Endothelial cell of umbilical vein (primary cell): ENCODE data around the gene BIRC2. TPM values are rescaled to one million over a fixed set of nuclear protein-coding genes. Genes with fewer than 3 reads are reported as not detected.

ENCODE experiments used
- BruUV-seq: library from RNA; stranded (reverse); fragments of 400-500 nt; replicated peaks from 2 replicates; lab custom pipeline; 2021; lab: Mats Ljungman, UMichigan
- CTCF ChIA-PET: fragments of 300-600, 350-600 bp; sonication (Branson Sonifier 250); formaldehyde crosslinking; loops from one replicate; lab custom pipeline; 2021; ENCODE audit warnings: antibody characterized with exemption, inconsistent platforms; lab: Charles Lee
- POLR2A ChIA-PET: fragments of 300-600, 350-600 bp; sonication (Branson Sonifier 250); formaldehyde crosslinking; loops from one replicate; lab custom pipeline; 2021; ENCODE audit warnings: antibody characterized with exemption, inconsistent platforms; lab: Charles Lee
- DNase-seq: peaks from one replicate; pipeline ENCODE4 v3.0.0-alpha.2; 2011; ENCODE audit warnings: low read depth, low spot score
- FAIRE-seq: peaks from 2 replicates; lab custom pipeline; 2011; peaks lifted over from hg19 to GRCh38; lab: Jason Lieb, UNC
- H2AFZ ChIP-seq: 2 replicates; pipeline ENCODE4 v1.6.0; 2012; ENCODE audit warnings: low read depth, low read length, control low read depth, inconsistent platforms
- H3K27ac ChIP-seq: 2 replicates; pipeline ENCODE4 v1.5.1; 2011; ENCODE audit warnings: low read depth, mild to moderate bottlenecking, control low read depth, low read length, moderate library complexity; ENCODE audit not compliant: insufficient read depth
- H3K27me3 ChIP-seq, 2 experiments: 2 replicates each; pipeline versions ENCODE4 v1.6.0 to v1.6.1; 2011; ENCODE audit warnings: low read length in 2 of 2, mixed read lengths in 1 of 2; ENCODE audit not compliant: control insufficient read depth in 2 of 2, insufficient read depth in 2 of 2
- H3K36me3 ChIP-seq, 2 experiments: 2 replicates in 1 of 2; 3 replicates in 1 of 2; pipeline ENCODE4 v1.5.1; 2011; ENCODE audit warnings: low read length in 2 of 2, mild to moderate bottlenecking in 1 of 2, moderate library complexity in 1 of 2; ENCODE audit not compliant: control insufficient read depth in 2 of 2, insufficient read depth in 2 of 2; ENCODE audit errors: extremely low read depth in 1 of 2
- H3K4me1 ChIP-seq: 3 replicates; pipeline ENCODE4 v1.5.1; 2011; ENCODE audit warnings: mild to moderate bottlenecking, low read length; ENCODE audit not compliant: control insufficient read depth, insufficient read depth; ENCODE audit errors: extremely low read depth
- H3K4me2 ChIP-seq: 2 replicates; pipeline ENCODE4 v1.6.1; 2011; ENCODE audit warnings: low read length, control low read depth, mixed read lengths; ENCODE audit not compliant: insufficient read depth
- H3K4me3 ChIP-seq, 3 experiments: fragments of 200-600 bp in 1 of 3; sonication (generic), shearing (Covaris generic) in 1 of 3; replicated peaks in 1 of 3; 2 replicates each; pipeline ENCODE4 v1.5.1; 2011 to 2016; ENCODE audit warnings: control low read depth in 3 of 3, low read length in 3 of 3, mild to moderate bottlenecking in 2 of 3, inconsistent platforms in 1 of 3, low read depth in 1 of 3, moderate library complexity in 1 of 3; ENCODE audit not compliant: insufficient read depth in 1 of 3
- H3K79me2 ChIP-seq: 2 replicates; pipeline ENCODE4 v1.6.0; 2012; ENCODE audit warnings: low read length, inconsistent platforms; ENCODE audit not compliant: control insufficient read depth, insufficient read depth
- H3K9ac ChIP-seq: replicated peaks from 2 replicates; pipeline ENCODE3; 2011; ENCODE audit warnings: low read length, control low read depth; ENCODE audit not compliant: insufficient read depth; ENCODE audit errors: extremely low read depth
- H3K9me1 ChIP-seq: replicated peaks from 3 replicates; pipeline ENCODE4 v1.6.0; 2011; ENCODE audit warnings: mild to moderate bottlenecking, low read length; ENCODE audit not compliant: control insufficient read depth, insufficient read depth; ENCODE audit errors: extremely low read depth
- H3K9me3 ChIP-seq: replicated peaks from 2 replicates; pipeline ENCODE4 v1.5.1; 2012; ENCODE audit warnings: low read length, inconsistent platforms; ENCODE audit not compliant: control insufficient read depth, insufficient read depth
- H4K20me1 ChIP-seq: replicated peaks from 2 replicates; pipeline ENCODE3; 2011; ENCODE audit warnings: mild to moderate bottlenecking, low read length; ENCODE audit not compliant: control insufficient read depth, insufficient read depth; ENCODE audit errors: extremely low read depth
- EZH2 ChIP-seq: IDR thresholded peaks from 2 replicates; pipeline ENCODE4 v1.6.1; 2012; ENCODE audit warnings: borderline replicate concordance, low read depth, mild to moderate bottlenecking, moderate library complexity, low read length, inconsistent platforms; ENCODE audit not compliant: severe bottlenecking
- FOS ChIP-seq: IDR thresholded peaks from 2 replicates; pipeline ENCODE4 v1.6.1; 2011; ENCODE audit warnings: mild to moderate bottlenecking, low read length, moderate library complexity, borderline replicate concordance; ENCODE audit not compliant: insufficient read depth
- GATA2 ChIP-seq: IDR thresholded peaks from 2 replicates; pipeline ENCODE4 v1.7.0; 2011; ENCODE audit warnings: low read depth, mild to moderate bottlenecking, moderate library complexity, mixed read lengths, low read length; ENCODE audit not compliant: insufficient read length, insufficient read depth
- JUN ChIP-seq: IDR thresholded peaks from 2 replicates; pipeline ENCODE4 v1.6.1; 2011; ENCODE audit warnings: borderline replicate concordance, low read depth; ENCODE audit not compliant: insufficient read length, insufficient read depth
- MYC ChIP-seq: IDR thresholded peaks from one replicate; pipeline ENCODE4 v1.6.1; 2011; ENCODE audit warnings: mild to moderate bottlenecking, low read depth, low read length
- POLR2A ChIP-seq: IDR thresholded peaks from 2 replicates; pipeline ENCODE4 v1.6.1; 2012; ENCODE audit warnings: low read depth, mild to moderate bottlenecking, control low read depth, low read length
- POLR2AphosphoS5 ChIP-seq: IDR thresholded peaks from 2 replicates; pipeline ENCODE4 v1.6.1; 2012; ENCODE audit warnings: low read depth, mild to moderate bottlenecking, control low read depth, low read length, moderate library complexity; ENCODE audit not compliant: insufficient read depth
- dilution Hi-C: fragments of 300-500 bp; cut with MboI; formaldehyde crosslinking; loops from one replicate; pipeline ENCODE4 v1.15.0; 2019; ENCODE audit warnings: low sequenced_read_pairs; ENCODE audit not compliant: extremely low pct_ligation_motif_present
- intact Hi-C: fragments of 100-400 bp; cut with micrococcal nuclease; formaldehyde crosslinking; loops from one replicate; pipeline ENCODE4 v1.10.0; 2022
- polyA plus RNA-seq, 4 experiments: library from polyadenylated mRNA; depleted of rRNA in 3 of 4; stranded (reverse) in 3 of 4; unstranded in 1 of 4; fragments of >200 nt; gene quantifications; 2 replicates each; pipeline versions ENCODE4 v1.2.1 to v1.2.3, GENCODE V29; 2011 to 2012; ENCODE audit warnings: missing spikeins in 1 of 4
- total RNA-seq: library from RNA; stranded (reverse); gene quantifications from 2 replicates; pipeline ENCODE4 v1.2.3, GENCODE V29; 2021
- TF ChIP-seq, protein P1 (sequence below): IDR thresholded peaks from 2 replicates; pipeline ENCODE4 v1.6.1; 2011; ENCODE audit not compliant: insufficient read depth, insufficient read length
- TF ChIP-seq, protein P2 (sequence below), 2 donors: IDR thresholded peaks; 1 replicate in 1 of 2; 2 replicates in 1 of 2; pipeline ENCODE4 v1.5.1; 2011; ENCODE audit warnings: low read length in 2 of 2, mild to moderate bottlenecking in 2 of 2, moderate library complexity in 2 of 2, control low read depth in 1 of 2, inconsistent platforms in 1 of 2, low read depth in 1 of 2; ENCODE audit not compliant: insufficient read depth in 1 of 2; ENCODE audit errors: extremely low read depth in 1 of 2

BIRC2 gene
- total and polyA plus RNA-seq, 2 donors (not counting 3 experiments of a cell fraction or from before 2014, with no cell fraction given): 42.8 to 47.3 TPM

DNA sequence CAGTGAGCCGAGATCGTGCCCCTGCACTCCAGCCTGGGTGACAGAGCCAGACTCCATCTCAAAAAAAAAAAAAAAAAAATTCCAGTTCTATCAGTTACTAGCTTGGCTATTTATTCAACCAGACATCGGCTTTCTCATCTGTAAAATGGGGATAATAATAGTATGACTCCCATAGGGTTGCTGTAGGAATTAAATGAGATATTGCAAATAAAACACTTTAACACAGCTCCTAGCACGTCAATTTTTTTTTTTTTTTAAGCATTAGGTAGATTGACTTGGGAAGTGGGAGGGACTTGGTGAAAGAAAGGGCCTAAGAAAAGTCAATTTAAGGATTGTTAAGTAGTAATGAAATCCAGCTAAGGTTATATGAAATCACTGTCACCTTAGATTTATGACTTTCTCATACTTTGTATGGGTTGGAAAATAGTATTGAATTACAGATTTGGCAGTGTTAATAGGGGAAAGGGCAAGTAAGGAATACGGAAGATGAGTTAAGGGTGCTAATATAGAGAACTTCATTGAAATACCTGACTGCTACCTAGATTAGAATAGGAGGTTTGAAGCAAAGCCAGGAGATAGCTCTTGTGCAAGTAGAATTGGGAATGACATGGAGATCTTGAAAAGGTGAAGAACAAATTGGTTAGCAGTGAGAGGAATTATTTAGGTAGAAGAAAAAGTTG, 28.8 kb downstream of the BIRC2 start:
- Histone ChIP-seq H3K27ac (no peak overlapping the region), H3K4me3 (no peak overlapping the region), H3K9ac (no peak overlapping the region), H3K79me2 (peaks cover 18% of the 10 kb centered on the region), H2AFZ (no peak overlapping the region), H3K4me1 (no peaks in the 10 kb centered on the region), H3K27me3 (no peaks in the 10 kb centered on the region), H3K9me3 (no peaks in the 10 kb centered on the region), H3K4me2 (no peak overlapping the region), H4K20me1 (no peaks in the 10 kb centered on the region), H3K9me1 (no peaks in the 10 kb centered on the region), H3K36me3 (peaks cover 6 to 8% of the 10 kb centered on the region in 2 experiments)
- ChIA-PET POLR2A (no interaction called here), CTCF (interaction anchor here (1.0 to 1.9 kb wide), 5 partner anchors 9 to 34 kb away, joined by 3 to 5 read pairs (median 4); no protein-coding TSS in a partner anchor)
- DNase-seq (no peak), FAIRE-seq (no peak)
- intact Hi-C loops (no loop called here), dilution Hi-C loops (no loop called here)
- TF ChIP-seq MYC: no peak
- no TSS peak for BruUV-seq

DNA sequence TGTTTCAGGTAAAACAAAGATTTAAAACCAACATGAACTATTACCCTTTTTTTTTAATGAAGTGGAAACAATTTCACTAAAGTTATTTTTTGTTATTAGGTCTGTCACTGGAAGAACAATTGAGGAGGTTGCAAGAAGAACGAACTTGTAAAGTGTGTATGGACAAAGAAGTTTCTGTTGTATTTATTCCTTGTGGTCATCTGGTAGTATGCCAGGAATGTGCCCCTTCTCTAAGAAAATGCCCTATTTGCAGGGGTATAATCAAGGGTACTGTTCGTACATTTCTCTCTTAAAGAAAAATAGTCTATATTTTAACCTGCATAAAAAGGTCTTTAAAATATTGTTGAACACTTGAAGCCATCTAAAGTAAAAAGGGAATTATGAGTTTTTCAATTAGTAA, 30.9 kb downstream of the BIRC2 start:
- dilution Hi-C loops: no loop called here
- Histone ChIP-seq H3K27me3 (no peaks in the 10 kb centered on the region), H3K9me1 (no peaks in the 10 kb centered on the region), H3K4me3 (no peak overlapping the region), H3K4me1 (peaks cover 13% of the 10 kb centered on the region), H2AFZ (no peak overlapping the region), H3K27ac (no peak overlapping the region), H3K9me3 (no peaks in the 10 kb centered on the region), H3K4me2 (no peak overlapping the region), H3K79me2 (peaks cover 18% of the 10 kb centered on the region), H3K36me3 (peaks cover 6 to 8% of the 10 kb centered on the region in 2 experiments), H3K9ac (no peak overlapping the region), H4K20me1 (no peaks in the 10 kb centered on the region)
- TF ChIP-seq MYC (no peak), JUN (no peak), EZH2 (no peak), FOS (no peak), POLR2AphosphoS5 (no peak), POLR2A (no peak), GATA2 (no peak)
- TF ChIP-seq, protein P1, sequence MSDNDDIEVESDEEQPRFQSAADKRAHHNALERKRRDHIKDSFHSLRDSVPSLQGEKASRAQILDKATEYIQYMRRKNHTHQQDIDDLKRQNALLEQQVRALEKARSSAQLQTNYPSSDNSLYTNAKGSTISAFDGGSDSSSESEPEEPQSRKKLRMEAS: no peak
- TF ChIP-seq, protein P2, sequence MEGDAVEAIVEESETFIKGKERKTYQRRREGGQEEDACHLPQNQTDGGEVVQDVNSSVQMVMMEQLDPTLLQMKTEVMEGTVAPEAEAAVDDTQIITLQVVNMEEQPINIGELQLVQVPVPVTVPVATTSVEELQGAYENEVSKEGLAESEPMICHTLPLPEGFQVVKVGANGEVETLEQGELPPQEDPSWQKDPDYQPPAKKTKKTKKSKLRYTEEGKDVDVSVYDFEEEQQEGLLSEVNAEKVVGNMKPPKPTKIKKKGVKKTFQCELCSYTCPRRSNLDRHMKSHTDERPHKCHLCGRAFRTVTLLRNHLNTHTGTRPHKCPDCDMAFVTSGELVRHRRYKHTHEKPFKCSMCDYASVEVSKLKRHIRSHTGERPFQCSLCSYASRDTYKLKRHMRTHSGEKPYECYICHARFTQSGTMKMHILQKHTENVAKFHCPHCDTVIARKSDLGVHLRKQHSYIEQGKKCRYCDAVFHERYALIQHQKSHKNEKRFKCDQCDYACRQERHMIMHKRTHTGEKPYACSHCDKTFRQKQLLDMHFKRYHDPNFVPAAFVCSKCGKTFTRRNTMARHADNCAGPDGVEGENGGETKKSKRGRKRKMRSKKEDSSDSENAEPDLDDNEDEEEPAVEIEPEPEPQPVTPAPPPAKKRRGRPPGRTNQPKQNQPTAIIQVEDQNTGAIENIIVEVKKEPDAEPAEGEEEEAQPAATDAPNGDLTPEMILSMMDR (IDR thresholded peaks at IDR 0.05; ENCODE audit: extremely low read depth in 1 of 2, insufficient read depth in 1 of 2, low read depth in 1 of 2, low read length in 2 of 2): no peak
- no peak for DNase-seq
- BruUV-seq: TSS peak; percentile 37
- CTCF ChIA-PET: no interaction called here
- intact Hi-C loops: no loop called here
- POLR2A ChIA-PET: no interaction called here
- no peak for FAIRE-seq
